ENCODE data around the gene RIN3.

- TF ChIP-seq CTCF (IDR thresholded peaks at IDR 0.05) (no peak), POLR2A (IDR thresholded peaks at IDR 0.05) (no peak)
These were observed 172.3 kb downstream of the RIN3 start for GRCh38 chr14:92685784-92686355.

Measured in testis (tissue), 2 donors.